Left ventricle myocardium superior (tissue), 1 donor: ENCODE data around the gene PBXIP1. TPM values are rescaled to one million over a fixed set of nuclear protein-coding genes. Genes with fewer than 3 reads are reported as not detected.

Experiments used
- ATAC-seq: fragments of 200-7000 bp; cut with Tn5 transposase; one replicate; pipeline ENCODE4 v1.9.1; 2020; ENCODE audit warnings: mild to moderate bottlenecking, moderate library complexity
- DNase-seq: peaks from one replicate; pipeline ENCODE4 v3.0.0-alpha.2; 2020
- intact Hi-C: fragments of 100-400 bp; cut with micrococcal nuclease; formaldehyde crosslinking; loops from one replicate; pipeline ENCODE4 v1.11.0; 2022
- total RNA-seq: library from RNA; stranded (reverse); fragmentation: NEBNext Ultra II Directional; extraction: Animal tissue kit (Norgen Biotek cat#: 25700); gene quantifications from one replicate; pipeline ENCODE4 v1.2.1, GENCODE V29; 2021
- donor health status: DM: no; HTN: yes; CAD: no; lungs with severe emphysema.

PBXIP1 gene
- total RNA-seq, 1 donor from 2014 or later, result 60.4 TPM

DNA sequence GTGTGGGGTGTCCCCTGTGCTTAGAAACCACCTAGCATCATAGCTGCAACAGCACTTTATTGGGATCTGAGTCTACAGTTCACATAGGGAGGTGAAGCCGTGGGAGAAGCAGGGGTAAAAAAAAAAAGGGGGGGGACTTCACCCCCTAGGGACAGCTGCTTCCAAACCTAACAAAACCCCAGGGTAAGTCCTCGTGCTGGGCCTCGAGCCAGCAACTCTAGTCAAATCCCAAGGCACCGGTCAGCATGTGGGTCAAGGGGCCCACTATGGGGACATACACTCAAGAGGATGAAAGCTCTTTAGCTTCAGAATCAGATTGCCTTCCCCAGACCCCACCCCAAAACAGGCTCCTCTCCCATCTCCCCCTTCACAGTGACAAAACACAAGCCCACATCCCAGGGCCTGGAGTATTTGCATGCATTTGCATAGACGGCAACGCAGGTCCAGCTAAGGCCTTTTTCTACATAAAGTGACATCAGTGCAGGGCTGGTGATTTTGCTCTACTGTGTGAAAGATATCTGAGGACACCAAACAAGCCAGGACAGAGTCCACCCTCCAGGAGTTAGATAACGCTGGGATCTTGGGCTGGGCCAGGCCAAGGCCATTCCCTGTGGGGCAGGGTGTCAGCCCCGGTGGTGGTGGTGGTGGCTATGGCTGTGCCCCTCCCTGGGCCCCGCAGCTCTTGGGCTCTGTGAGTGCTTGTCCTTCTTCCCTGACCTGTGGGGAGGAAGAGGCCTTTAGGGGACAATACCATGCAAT is 11.3 kb downstream of the PBXIP1 start:
- ATAC-seq (peak; percentile 10), DNase-seq (peak; percentile 48)
- intact Hi-C loops, result no loop called here

DNA sequence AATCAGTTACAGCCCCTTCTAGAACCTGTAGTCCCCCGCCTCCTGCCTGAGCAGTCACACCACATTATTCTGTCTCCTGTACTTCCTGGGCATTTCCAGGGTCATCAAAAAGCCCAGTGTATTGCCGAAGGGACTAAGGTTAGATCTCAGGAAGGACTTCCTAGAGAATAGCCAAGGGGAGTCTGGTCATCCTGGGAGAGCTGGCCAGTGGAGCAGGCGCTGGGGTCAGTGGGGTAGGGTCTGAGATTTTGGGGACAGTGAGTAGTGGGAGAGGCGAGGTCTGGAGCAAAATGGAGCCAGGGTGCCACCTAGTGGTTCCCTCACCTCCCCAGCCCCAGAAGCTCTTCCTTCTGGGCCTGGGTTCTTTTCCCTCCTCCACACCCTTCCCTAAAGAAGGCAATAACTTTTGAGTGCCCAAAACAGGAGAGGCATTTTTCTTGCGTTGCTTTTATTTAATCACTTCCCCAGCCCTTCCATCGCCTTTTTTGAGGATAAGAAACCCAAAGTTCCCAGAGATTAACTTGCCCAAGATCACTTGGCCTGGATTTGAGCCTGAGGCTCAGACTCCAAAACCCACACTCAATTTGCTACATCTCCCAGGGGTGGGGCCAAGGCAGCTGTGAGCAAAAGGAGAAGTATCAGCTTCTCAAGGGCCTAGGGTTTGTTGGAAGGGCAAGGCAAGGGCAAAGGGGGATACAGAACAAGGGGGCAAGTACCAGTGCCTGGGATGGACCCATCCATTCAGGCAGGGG is 12.1 kb downstream of the PBXIP1 start:
- ATAC-seq, result peak; percentile 60
- peak; percentile 51 for DNase-seq
- intact Hi-C loops, result no loop called here

- ATAC-seq (no peak), DNase-seq (peak; percentile 43)
- intact Hi-C loops, result no loop called here
These were observed 14.4 kb downstream of the PBXIP1 start for GRCh38 chr1:154941333-154942013.

DNA sequence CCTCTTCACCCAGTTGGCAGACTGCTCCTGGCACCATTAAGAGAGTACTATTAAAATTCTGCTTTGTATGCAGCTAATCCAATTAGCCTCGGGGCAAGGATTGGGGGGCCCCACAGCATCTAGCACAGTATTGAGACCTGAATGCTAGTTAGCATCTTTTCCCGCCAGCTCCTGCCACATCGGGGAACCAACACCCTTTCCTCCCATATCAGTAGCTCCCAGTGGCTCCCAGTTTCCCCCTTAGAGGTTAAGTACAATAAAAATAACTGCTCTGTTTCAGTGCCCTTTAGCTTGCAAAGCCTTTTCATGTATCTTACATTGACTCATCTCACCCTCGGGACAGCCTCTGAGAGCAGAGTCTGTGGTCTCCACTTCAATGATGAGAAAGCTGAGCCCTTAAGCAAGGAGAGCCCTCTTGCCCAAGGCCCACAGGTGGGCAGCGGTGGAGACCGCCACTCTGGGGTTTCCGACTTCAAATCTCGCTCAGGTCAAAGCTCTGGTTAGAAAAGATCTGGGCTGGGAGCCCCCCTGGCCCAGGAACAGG is 15.2 kb downstream of the PBXIP1 start:
- ATAC-seq, result no peak
- DNase-seq, result no peak
- intact Hi-C loops, result no loop called here

GRCh38 chr1:154940213-154940560 is 15.7 kb downstream of the PBXIP1 start:
- no peak for DNase-seq

GRCh38 chr1:154938604-154939399 is 17.1 kb downstream of the PBXIP1 start:
- ATAC-seq (no peak), DNase-seq (no peak)
- intact Hi-C loops, result no loop called here

More at GRCh38 chr1:154940213-154940560, 15.7 kb downstream of the PBXIP1 start:
- intact Hi-C loops, result no loop called here
- no peak for ATAC-seq

DNA sequence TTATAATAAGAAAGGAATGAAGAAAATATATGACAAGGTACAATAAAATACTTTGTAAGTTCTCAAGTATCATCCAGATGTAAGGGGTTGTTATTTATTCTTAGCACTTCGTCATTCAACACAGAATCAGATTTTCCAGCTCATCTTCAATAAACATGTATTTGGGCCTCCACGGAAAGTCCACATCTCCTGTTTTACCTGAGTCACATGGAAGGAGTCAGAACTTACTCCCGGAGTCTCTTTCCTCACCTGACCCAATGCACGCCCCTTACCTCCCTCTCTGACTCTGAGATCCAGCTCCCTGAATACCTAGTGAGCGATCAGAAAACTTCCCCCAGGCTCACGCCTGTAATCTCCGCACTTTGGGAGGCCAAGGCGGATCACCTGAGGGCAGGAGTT is 17.9 kb downstream of the PBXIP1 start:
- intact Hi-C loops, result no loop called here
- no peak for ATAC-seq

DNA sequence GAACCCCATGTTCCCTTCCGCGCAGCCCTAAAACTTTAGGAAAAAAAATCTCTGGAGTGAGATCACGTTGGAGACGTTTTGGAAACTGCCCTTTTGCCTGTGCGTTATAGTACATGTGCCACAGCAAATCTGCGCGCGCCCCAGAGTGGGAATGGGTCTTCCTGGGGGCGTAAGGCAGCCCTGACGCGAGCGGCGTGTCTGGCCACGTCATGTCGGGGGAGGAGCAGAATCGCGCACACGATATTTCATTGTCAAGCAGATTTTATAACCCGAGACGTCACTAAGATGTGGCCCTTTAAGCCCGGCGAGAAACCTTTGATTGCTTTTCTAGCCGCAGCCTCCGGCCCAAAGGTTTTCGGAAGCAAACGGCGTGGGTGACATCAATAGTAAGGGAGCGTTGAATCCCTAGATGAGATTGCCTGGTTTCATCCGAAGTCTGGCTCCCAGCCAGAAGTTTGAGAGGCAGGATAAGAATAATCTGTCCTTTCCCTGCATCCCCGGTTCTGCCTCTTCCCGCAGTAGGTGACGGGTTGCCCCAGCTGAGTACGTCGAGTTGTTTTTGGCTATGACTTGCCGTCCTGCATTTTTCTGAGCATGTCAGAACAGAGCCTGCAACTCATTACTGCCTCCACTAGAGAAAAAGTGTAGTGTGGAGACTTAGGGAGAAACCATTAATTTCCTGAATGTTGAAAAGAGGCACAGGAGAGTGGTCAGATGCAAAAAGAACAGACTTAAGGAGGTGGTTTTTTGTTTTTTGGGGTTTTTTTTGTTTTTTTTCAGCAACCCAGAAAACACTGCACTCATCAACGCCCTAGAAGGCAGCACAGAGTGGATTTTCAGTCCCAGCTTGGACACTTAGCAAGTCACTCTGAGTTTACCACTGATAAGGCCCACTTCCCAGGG is 18.6 kb downstream of the PBXIP1 start:
- peak; percentile 87 for ATAC-seq
- peak; percentile 93 for DNase-seq
- intact Hi-C loops, result no loop called here

More for the DNA sequence above, 17.9 kb downstream of the PBXIP1 start:
- DNase-seq, result no peak

GRCh38 chr1:154936555-154937084 is 19.3 kb downstream of the PBXIP1 start, which contains the start of gene PMVK:
Gene PMVK (minus strand): TSS chr1:154936719. CDS start chr1:154936685, 34 bp downstream.
- ATAC-seq (peak; percentile 93), DNase-seq (peak; percentile 96)
- intact Hi-C loops, result no loop called here

GRCh38 chr1:154935749-154936554 is 19.9 kb downstream of the PBXIP1 start:
- ATAC-seq (no peak), DNase-seq (no peak)
- intact Hi-C loops, result no loop called here

DNA sequence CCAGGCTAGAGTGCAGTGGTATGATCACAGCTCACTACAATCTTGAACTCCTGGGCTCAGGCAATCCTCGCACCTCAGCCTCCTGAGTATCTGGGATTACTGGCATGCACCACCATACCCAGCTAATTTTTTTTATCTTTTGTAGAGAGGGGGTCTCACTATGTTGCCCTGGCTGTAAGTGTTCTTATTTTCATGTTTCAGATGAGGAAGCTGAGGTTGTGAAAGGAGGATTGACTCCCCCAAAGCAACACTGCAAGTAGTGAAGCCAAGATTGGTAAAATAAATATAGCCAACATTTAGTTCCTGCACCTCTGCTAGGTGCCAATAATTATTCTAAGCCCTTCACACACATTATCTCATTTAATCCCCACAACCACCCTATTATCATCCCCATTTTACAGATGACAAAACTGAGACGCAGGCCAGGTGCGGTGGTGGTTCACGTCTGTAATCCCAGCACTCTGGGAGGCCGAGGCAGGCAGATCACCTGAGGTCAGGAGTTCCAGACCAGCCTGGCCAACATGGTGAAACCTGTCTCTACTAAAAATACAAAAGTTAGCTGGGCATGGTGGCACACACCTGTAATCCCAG is 21.4 kb downstream of the PBXIP1 start:
- DNase-seq (no peak), ATAC-seq (no peak)
- intact Hi-C loops, result no loop called here

- ATAC-seq, result no peak
- DNase-seq, result peak; percentile 45
- intact Hi-C loops, result no loop called here
These were observed 23.9 kb downstream of the PBXIP1 start for GRCh38 chr1:154931940-154932487.

- DNase-seq, result no peak
- intact Hi-C loops, result no loop called here
- ATAC-seq, result no peak
These were observed 29.7 kb downstream of the PBXIP1 start for GRCh38 chr1:154926201-154926600.

DNA sequence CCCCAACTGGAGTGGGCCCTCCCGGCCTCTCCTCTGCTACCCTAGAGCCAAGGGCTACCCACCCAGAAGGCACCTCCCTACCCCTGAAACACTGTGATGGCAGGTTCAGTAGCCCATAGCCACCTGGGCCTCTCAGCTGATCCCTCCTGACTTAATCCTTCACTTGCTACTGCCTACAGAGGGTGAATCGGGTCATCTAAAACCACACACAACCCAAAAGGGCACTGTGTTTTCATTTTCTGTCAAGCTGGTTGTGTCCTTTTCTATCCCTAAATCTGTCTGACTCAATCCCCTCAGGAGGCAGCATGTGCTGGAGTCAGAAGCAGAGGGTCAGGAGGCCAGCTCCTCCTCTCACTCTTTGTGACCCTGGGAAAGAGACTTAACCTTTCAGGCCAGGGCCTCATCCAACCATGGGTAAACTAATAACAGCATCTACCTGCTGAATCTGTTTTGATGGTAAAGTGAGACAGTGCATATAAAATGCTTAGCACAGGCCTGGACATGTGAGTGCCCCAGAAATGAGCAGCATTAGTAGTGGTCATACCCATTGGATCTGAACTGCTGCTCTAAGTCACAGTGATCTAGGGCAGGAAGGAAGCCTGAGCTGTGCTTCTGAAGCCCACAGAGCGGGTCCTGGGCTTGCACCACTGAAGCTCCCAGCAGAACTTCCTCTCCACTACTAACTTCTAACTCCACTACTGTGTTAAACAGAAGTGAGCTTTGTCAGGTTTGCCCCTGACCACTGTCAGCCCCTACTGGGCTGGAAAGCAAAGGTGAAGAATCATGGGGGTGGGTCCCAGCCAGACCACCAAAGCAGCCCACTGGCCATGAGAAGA is 30.3 kb downstream of the PBXIP1 start:
- intact Hi-C loops, result no loop called here
- ATAC-seq (no peak), DNase-seq (no peak)

- intact Hi-C loops, result no loop called here
- ATAC-seq (no peak), DNase-seq (no peak)
These were observed 32.2 kb downstream of the PBXIP1 start for GRCh38 chr1:154923695-154924094.
